ENCODE results near the gene ARMH3.
A peak's percentile ranks its signal among the peaks of the same experiment; 100 is the strongest.

Gene ARMH3

DNA sequence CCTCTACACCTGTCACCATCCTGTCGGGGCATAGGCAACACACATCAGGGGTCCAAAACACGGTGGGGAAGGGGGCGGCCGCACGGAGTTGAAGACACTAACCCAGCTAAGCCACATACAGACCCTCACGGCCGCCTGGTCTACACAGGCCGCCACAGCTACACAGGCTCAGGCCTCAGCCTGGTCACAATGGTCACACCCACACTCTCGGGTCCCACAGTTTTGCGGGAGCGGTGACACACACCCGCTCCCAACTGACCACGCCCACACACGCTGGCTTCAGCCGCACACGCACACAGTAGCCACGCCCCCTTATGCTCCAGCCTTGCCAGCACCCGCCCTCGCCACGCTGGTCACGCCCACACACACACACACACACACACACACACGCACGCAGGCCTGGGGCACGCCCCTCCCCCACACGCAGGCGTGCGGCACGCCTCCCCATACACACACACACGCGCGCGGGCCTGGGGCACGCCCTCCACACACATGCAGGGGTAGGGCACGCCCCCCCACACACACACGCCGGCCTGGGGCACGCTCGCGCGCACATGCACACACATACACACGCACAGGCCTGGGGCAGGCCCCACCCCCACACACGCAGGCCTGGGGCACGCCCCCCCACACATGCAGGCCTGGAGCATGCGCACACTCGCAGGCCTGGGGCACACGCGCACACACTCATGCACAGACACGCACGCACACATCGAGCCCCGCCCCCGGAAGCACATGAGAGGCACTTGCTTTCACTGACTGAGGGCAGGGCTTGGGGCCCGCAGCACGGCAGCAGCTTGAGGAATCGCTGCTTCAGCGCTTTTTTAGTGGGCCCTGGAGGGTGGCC is 225.4 kb downstream of the ARMH3 start:
- no peaks in the 10 kb centered on the region for H3K9me3 ChIP-seq
- no peaks in the 10 kb centered on the region for H3K27me3 ChIP-seq
- peak overlapping the region; percentile 67 for H3K27ac ChIP-seq
- H3K4me1 ChIP-seq (ENCODE audit: control insufficient read depth in 1 of 2, insufficient read depth in 1 of 2, low read depth in 1 of 2, low read length in 1 of 2), result peaks cover 44 to 49% of the 10 kb centered on the region in 2 experiments
- H3K4me3 ChIP-seq (ENCODE audit: low read depth in 1 of 2, low read length in 1 of 2), result peak overlapping the region; percentile 72 to 93
- TF ChIP-seq, protein P1, sequence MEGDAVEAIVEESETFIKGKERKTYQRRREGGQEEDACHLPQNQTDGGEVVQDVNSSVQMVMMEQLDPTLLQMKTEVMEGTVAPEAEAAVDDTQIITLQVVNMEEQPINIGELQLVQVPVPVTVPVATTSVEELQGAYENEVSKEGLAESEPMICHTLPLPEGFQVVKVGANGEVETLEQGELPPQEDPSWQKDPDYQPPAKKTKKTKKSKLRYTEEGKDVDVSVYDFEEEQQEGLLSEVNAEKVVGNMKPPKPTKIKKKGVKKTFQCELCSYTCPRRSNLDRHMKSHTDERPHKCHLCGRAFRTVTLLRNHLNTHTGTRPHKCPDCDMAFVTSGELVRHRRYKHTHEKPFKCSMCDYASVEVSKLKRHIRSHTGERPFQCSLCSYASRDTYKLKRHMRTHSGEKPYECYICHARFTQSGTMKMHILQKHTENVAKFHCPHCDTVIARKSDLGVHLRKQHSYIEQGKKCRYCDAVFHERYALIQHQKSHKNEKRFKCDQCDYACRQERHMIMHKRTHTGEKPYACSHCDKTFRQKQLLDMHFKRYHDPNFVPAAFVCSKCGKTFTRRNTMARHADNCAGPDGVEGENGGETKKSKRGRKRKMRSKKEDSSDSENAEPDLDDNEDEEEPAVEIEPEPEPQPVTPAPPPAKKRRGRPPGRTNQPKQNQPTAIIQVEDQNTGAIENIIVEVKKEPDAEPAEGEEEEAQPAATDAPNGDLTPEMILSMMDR (IDR thresholded peaks at IDR 0.05), result no peak
- H3K36me3 ChIP-seq, result no peaks in the 10 kb centered on the region

DNA sequence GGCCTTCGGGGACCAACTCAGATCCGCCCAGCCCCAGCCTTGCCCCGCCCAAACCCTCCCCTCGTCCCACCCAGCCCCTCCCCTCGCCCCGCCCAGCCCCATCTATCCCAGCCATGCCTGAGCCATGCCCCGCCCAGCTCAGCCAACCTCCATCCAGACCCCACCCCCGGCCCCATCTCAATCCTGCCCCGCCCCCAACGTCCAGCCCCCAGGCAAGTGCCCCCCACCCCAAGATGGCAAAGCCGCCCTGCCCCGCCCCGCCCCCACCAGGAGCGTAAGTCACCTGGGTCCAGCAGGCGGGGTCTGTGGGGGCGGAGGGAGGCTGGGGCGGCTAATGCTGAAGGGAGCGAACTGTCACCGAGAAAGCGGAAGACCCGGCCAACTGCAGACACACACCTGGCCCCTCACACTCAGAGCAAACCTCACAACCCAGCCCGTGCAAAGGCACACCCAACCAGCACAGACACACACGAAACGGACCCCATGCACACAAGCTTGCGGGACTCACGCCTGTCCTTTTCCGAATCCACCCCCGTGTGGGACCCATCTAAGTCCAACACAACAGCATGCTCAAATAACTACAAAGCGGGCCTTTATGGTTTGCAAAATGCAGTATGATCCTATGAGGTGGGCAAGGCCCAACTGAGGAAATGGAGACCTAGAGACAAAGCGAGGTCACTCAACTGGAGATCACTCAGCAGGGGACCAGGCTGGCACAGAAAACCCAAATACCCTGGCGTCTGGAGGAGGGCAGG is 226.2 kb downstream of the ARMH3 start:
- Histone ChIP-seq H3K9me3 (no peaks in the 10 kb centered on the region), H3K4me1 (ENCODE audit: control insufficient read depth in 1 of 2, insufficient read depth in 1 of 2, low read depth in 1 of 2, low read length in 1 of 2) (peaks cover 36 to 41% of the 10 kb centered on the region in 2 experiments), H3K27me3 (no peaks in the 10 kb centered on the region), H3K4me3 (ENCODE audit: low read depth in 1 of 2, low read length in 1 of 2) (peak overlapping the region; percentile 72 to 93), H3K36me3 (no peaks in the 10 kb centered on the region), H3K27ac (peak overlapping the region; percentile 67)
- TF ChIP-seq, protein P1 (IDR thresholded peaks at IDR 0.05), result no peak

DNA sequence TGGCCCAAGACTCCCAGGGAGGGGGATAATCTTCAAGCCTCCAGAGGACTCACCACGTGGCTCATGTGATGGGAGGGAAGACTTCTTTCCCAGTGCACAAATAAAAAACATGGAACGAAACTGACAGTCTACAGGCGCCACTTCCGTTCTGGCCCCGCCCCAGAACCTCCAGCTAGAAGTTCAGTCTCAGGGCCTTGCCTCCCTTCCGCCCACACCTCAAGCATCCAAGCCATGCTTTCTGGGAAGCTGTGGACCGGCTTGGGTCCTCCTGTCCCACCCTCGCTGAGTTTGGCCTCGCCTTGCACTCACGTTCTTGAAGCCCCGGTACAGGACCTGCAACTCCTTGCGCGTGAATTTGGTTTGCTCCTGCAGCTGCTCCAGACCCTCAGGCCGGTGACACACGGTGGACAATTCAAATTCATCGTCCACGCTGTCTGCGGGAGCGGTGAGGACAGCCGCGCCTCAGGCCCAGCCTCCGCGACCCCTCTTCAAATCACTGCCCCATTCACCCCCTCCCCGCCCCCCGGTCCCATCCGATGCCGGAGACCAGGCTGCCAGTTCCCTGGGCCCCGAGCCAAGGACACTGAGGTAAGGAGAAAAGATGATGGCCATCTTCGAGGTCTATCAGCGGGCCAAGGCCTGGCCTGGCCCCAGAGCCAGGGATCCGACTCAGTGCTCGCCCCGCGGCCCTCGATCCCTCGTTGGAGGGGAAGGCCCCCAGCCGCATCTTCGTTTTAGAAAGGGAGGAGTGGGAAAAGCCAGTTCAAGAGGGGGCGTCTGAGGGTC is 227.0 kb downstream of the ARMH3 start:
- H3K4me1 ChIP-seq (ENCODE audit: control insufficient read depth in 1 of 2, insufficient read depth in 1 of 2, low read depth in 1 of 2, low read length in 1 of 2), result peaks cover 28 to 33% of the 10 kb centered on the region in 2 experiments
- no peaks in the 10 kb centered on the region for H3K9me3 ChIP-seq
- TF ChIP-seq, protein P1 (IDR thresholded peaks at IDR 0.05), result no peak
- no peaks in the 10 kb centered on the region for H3K27me3 ChIP-seq
- H3K36me3 ChIP-seq, result no peaks in the 10 kb centered on the region
- peak overlapping the region; percentile 37 to 93 for H3K4me3 ChIP-seq (ENCODE audit: low read depth in 1 of 2, low read length in 1 of 2)
- H3K27ac ChIP-seq, result peak overlapping the region; percentile 67

DNA sequence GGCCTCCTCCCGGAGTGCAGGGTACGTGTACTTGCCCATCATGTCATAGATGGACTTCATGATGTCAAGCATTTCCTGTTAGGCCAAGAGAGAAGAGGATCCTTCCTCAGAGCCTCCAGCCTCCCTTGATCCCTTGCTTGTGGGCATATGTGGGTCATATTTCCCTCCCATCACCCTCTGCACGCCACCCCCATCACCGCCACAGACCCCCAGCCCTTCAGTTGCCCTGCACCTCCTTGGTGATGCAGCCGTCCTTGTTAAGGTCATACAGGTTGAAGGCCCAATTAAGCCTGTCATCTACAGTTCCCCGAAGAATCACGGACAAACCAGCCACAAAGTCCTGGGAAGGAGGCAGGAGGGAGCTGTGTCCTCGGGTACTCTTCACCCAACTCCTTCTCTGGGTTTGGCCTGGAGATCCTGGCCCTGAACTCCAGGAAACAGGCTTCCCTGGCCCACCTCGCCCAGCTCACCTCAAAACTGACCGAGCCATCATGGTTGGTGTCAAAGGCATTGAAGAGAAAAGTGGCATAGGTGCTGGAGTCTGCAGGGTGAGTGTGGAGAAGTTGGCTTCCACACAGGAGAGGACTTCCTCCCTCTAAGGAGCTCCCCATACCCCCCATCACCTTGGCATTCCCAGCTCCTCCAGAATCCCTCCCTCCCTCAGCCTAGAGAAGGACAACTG is 227.9 kb downstream of the ARMH3 start:
- no peak overlapping the region for H3K4me3 ChIP-seq (ENCODE audit: low read depth in 1 of 2, low read length in 1 of 2)
- TF ChIP-seq, protein P1 (IDR thresholded peaks at IDR 0.05), result no peak
- H3K27me3 ChIP-seq, result no peaks in the 10 kb centered on the region
- no peak overlapping the region for H3K27ac ChIP-seq
- no peaks in the 10 kb centered on the region for H3K9me3 ChIP-seq
- H3K36me3 ChIP-seq, result no peaks in the 10 kb centered on the region
- peaks cover 26 to 31% of the 10 kb centered on the region in 2 experiments for H3K4me1 ChIP-seq (ENCODE audit: control insufficient read depth in 1 of 2, insufficient read depth in 1 of 2, low read depth in 1 of 2, low read length in 1 of 2)

Measured in neutrophil (primary cell).